Measurements from ENCODE around the gene SYT1. TPM values are rescaled to one million over a fixed set of nuclear protein-coding genes. Genes with fewer than 3 reads are reported as not detected.

The SYT1 gene
- total RNA-seq, 2 experiments from 2014 or later = not detected

GRCh38 chr12:78959556-78959955 lies 95.0 kb downstream of the SYT1 start:
- Mint-ChIP-seq H3K4me3 (no peak overlapping the region), H3K4me1 (ENCODE audit: low read depth) (no peaks in the 10 kb centered on the region), H3K27me3 (ENCODE audit: low read depth) (no peaks in the 10 kb centered on the region), H3K9me3 (ENCODE audit: insufficient read depth) (no peaks in the 10 kb centered on the region), H3K27ac (no peak overlapping the region), H3K36me3 (ENCODE audit: low read depth) (no peaks in the 10 kb centered on the region)
- ATAC-seq (no peak), DNase-seq (no peak)
- ChIA-PET POLR2A (no interaction called here), CTCF (no interaction called here)

GRCh38 chr12:78961171-78961570 lies 96.6 kb downstream of the SYT1 start:
- H3K4me3 Mint-ChIP-seq = no peak overlapping the region
- no peaks in the 10 kb centered on the region for H3K9me3 Mint-ChIP-seq (ENCODE audit: insufficient read depth)
- no peaks in the 10 kb centered on the region for H3K36me3 Mint-ChIP-seq (ENCODE audit: low read depth)
- ChIA-PET POLR2A (no interaction called here), CTCF (no interaction called here)
- ATAC-seq (no peak), DNase-seq (no peak)
- no peak overlapping the region for H3K27ac Mint-ChIP-seq
- no peaks in the 10 kb centered on the region for H3K4me1 Mint-ChIP-seq (ENCODE audit: low read depth)
- H3K27me3 Mint-ChIP-seq (ENCODE audit: low read depth) = no peaks in the 10 kb centered on the region

- ChIA-PET POLR2A (no interaction called here), CTCF (no interaction called here)
- Mint-ChIP-seq H3K4me3 (no peak overlapping the region), H3K36me3 (ENCODE audit: low read depth) (no peaks in the 10 kb centered on the region), H3K27me3 (ENCODE audit: low read depth) (no peaks in the 10 kb centered on the region), H3K9me3 (ENCODE audit: insufficient read depth) (peaks cover 5% of the 10 kb centered on the region), H3K27ac (no peak overlapping the region), H3K4me1 (ENCODE audit: low read depth) (no peaks in the 10 kb centered on the region)
- ATAC-seq = no peak
- DNase-seq = no peak
Measured at GRCh38 chr12:78963439-78964227, 99.1 kb downstream of the SYT1 start.

- Mint-ChIP-seq H3K27ac (no peak overlapping the region), H3K36me3 (ENCODE audit: low read depth) (no peaks in the 10 kb centered on the region), H3K4me3 (no peak overlapping the region), H3K9me3 (ENCODE audit: insufficient read depth) (peaks cover 5% of the 10 kb centered on the region), H3K4me1 (ENCODE audit: low read depth) (no peaks in the 10 kb centered on the region), H3K27me3 (ENCODE audit: low read depth) (no peaks in the 10 kb centered on the region)
- ChIA-PET POLR2A (interaction anchor here (1.1 kb wide), 1 partner anchor 182 kb away, joined by 3 read pairs; no protein-coding TSS in a partner anchor), CTCF (no interaction called here)
- no peak for DNase-seq
- ATAC-seq = no peak
Measured at GRCh38 chr12:78964521-78964920, 99.9 kb downstream of the SYT1 start.

- no peaks in the 10 kb centered on the region for H3K36me3 Mint-ChIP-seq (ENCODE audit: low read depth)
- ATAC-seq = no peak
- H3K4me3 Mint-ChIP-seq = no peak overlapping the region
- no peak for DNase-seq
- ChIA-PET POLR2A (no interaction called here), CTCF (no interaction called here)
- H3K9me3 Mint-ChIP-seq (ENCODE audit: insufficient read depth) = peaks cover 5% of the 10 kb centered on the region
- H3K4me1 Mint-ChIP-seq (ENCODE audit: low read depth) = no peaks in the 10 kb centered on the region
- no peak overlapping the region for H3K27ac Mint-ChIP-seq
- no peaks in the 10 kb centered on the region for H3K27me3 Mint-ChIP-seq (ENCODE audit: low read depth)
Measured at GRCh38 chr12:78966062-78966461, 101.5 kb downstream of the SYT1 start.

- no peaks in the 10 kb centered on the region for H3K27me3 Mint-ChIP-seq (ENCODE audit: low read depth)
- DNase-seq (no peak), ATAC-seq (no peak)
- H3K27ac Mint-ChIP-seq = no peak overlapping the region
- H3K36me3 Mint-ChIP-seq (ENCODE audit: low read depth) = no peaks in the 10 kb centered on the region
- peaks cover 5% of the 10 kb centered on the region for H3K9me3 Mint-ChIP-seq (ENCODE audit: insufficient read depth)
- ChIA-PET CTCF (no interaction called here), POLR2A (no interaction called here)
- H3K4me3 Mint-ChIP-seq = no peak overlapping the region
- H3K4me1 Mint-ChIP-seq (ENCODE audit: low read depth) = no peaks in the 10 kb centered on the region
Measured at GRCh38 chr12:78966926-78967325, 102.4 kb downstream of the SYT1 start.

- Mint-ChIP-seq H3K4me1 (ENCODE audit: low read depth) (no peaks in the 10 kb centered on the region), H3K9me3 (ENCODE audit: insufficient read depth) (peaks cover 5% of the 10 kb centered on the region), H3K27ac (no peak overlapping the region), H3K4me3 (no peak overlapping the region), H3K36me3 (ENCODE audit: low read depth) (no peaks in the 10 kb centered on the region), H3K27me3 (ENCODE audit: low read depth) (no peaks in the 10 kb centered on the region)
- CTCF ChIA-PET = no interaction called here
- no peak for DNase-seq
- POLR2A ChIA-PET = no interaction called here
- no peak for ATAC-seq
Measured at GRCh38 chr12:78968226-78968625, 103.7 kb downstream of the SYT1 start.

GRCh38 chr12:78970041-78970440 lies 105.5 kb downstream of the SYT1 start:
- ATAC-seq (no peak), DNase-seq (no peak)
- Mint-ChIP-seq H3K4me3 (no peak overlapping the region), H3K4me1 (ENCODE audit: low read depth) (no peaks in the 10 kb centered on the region), H3K9me3 (ENCODE audit: insufficient read depth) (peaks cover 5% of the 10 kb centered on the region), H3K36me3 (ENCODE audit: low read depth) (no peaks in the 10 kb centered on the region), H3K27me3 (ENCODE audit: low read depth) (no peaks in the 10 kb centered on the region), H3K27ac (no peak overlapping the region)
- ChIA-PET CTCF (no interaction called here), POLR2A (no interaction called here)

GRCh38 chr12:78977304-78977867 lies 112.8 kb downstream of the SYT1 start:
- POLR2A ChIA-PET = no interaction called here
- no peaks in the 10 kb centered on the region for H3K36me3 Mint-ChIP-seq (ENCODE audit: low read depth)
- DNase-seq (no peak), ATAC-seq (no peak)
- no peak overlapping the region for H3K27ac Mint-ChIP-seq
- H3K4me3 Mint-ChIP-seq = no peak overlapping the region
- H3K9me3 Mint-ChIP-seq (ENCODE audit: insufficient read depth) = no peaks in the 10 kb centered on the region
- CTCF ChIA-PET = no interaction called here
- no peaks in the 10 kb centered on the region for H3K4me1 Mint-ChIP-seq (ENCODE audit: low read depth)
- H3K27me3 Mint-ChIP-seq (ENCODE audit: low read depth) = no peaks in the 10 kb centered on the region

- H3K27me3 Mint-ChIP-seq (ENCODE audit: low read depth) = no peaks in the 10 kb centered on the region
- ATAC-seq (no peak), DNase-seq (no peak)
- POLR2A ChIA-PET = no interaction called here
- H3K36me3 Mint-ChIP-seq (ENCODE audit: low read depth) = no peaks in the 10 kb centered on the region
- no peaks in the 10 kb centered on the region for H3K9me3 Mint-ChIP-seq (ENCODE audit: insufficient read depth)
- no peak overlapping the region for H3K4me3 Mint-ChIP-seq
- CTCF ChIA-PET = no interaction called here
- no peak overlapping the region for H3K27ac Mint-ChIP-seq
- no peaks in the 10 kb centered on the region for H3K4me1 Mint-ChIP-seq (ENCODE audit: low read depth)
Measured at GRCh38 chr12:78994168-78994791, 129.7 kb downstream of the SYT1 start.

GRCh38 chr12:79000501-79000900 lies 135.9 kb downstream of the SYT1 start:
- Mint-ChIP-seq H3K36me3 (ENCODE audit: low read depth) (no peaks in the 10 kb centered on the region), H3K27me3 (ENCODE audit: low read depth) (no peaks in the 10 kb centered on the region), H3K9me3 (ENCODE audit: insufficient read depth) (no peaks in the 10 kb centered on the region), H3K4me3 (no peak overlapping the region), H3K27ac (no peak overlapping the region), H3K4me1 (ENCODE audit: low read depth) (no peaks in the 10 kb centered on the region)
- no peak for ATAC-seq
- POLR2A ChIA-PET = no interaction called here
- CTCF ChIA-PET = no interaction called here
- DNase-seq = no peak

- Mint-ChIP-seq H3K4me3 (no peak overlapping the region), H3K4me1 (ENCODE audit: low read depth) (no peaks in the 10 kb centered on the region), H3K9me3 (ENCODE audit: insufficient read depth) (no peaks in the 10 kb centered on the region), H3K27me3 (ENCODE audit: low read depth) (no peaks in the 10 kb centered on the region), H3K36me3 (ENCODE audit: low read depth) (no peaks in the 10 kb centered on the region), H3K27ac (no peak overlapping the region)
- DNase-seq = no peak
- ChIA-PET POLR2A (no interaction called here), CTCF (no interaction called here)
- no peak for ATAC-seq
Measured at GRCh38 chr12:79001404-79001803, 136.8 kb downstream of the SYT1 start.
